Measurements from ENCODE around the gene NTN1.
A peak's percentile ranks its signal among the peaks of the same experiment; 100 is the strongest.
"Not testable (repeated sequence)": the region's sequence is repeated elsewhere in the genome, so short reads cannot be mapped to it uniquely, and the experiment has no call there.

Gene NTN1

DNA sequence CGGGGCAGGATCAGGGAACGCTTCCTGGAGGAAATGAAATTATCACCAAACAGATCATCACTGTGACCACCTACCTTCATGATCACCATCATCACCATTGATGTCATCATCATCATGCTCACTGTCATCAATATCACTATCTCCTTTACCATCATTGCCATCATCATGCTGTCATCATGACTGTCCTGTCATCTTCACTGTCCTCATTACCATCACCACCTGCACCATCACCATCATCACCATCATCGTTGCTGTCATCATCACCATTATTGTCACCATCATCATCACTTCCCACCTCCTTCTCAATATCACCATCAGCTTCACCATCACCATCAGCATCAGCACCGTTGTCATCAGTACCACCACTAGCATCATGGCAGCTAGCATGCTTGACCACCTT lies 65.3 kb downstream of the NTN1 start:
- no peak for DNase-seq (ENCODE audit: low read depth in 2 of 2)

DNA sequence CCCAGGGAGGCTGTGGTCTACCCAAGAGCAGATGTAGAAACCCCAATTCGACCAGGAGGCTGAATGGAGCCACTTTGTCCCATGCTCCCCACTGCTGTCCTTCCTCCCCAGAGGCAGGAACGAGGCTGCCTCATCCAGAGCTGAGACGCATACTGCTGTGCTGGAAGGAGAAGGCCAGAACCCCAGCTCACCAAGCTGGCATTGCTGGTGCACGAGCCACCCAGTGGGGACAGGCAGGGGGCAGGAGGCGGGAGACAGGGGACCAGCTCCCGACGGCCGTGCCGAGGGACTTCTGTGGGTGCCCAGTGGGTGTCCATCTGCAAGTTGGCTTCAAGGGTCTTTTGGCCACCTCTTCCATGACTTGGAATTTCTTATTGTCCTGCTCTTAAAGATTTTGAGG lies 66.6 kb downstream of the NTN1 start:
- DNase-seq (ENCODE audit: low read depth in 2 of 2), result no peak

DNA sequence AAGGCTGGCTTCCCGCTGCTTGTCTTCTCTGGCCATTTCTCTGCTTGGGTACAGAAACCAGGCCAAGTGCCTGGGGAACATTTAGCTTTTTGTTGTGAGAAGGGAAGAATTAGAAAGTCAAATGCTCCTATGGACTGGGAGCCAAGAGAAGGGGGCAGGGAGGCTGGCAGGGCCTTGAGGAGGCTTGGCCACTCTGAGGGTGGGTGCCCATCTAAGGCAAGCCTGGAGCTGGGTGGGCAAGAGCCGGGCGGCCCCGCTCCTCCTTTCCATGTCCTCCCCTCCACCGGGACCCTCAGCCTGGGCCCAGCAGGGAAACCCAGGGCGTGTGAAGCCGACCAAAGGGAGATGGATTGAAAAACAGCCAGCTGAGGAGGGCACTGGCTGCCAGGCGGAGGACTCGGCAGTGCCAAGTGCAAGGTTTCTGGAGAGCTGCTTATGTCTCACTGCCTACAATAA lies 69.4 kb downstream of the NTN1 start:
- no peak for DNase-seq (ENCODE audit: low read depth in 2 of 2)

DNA sequence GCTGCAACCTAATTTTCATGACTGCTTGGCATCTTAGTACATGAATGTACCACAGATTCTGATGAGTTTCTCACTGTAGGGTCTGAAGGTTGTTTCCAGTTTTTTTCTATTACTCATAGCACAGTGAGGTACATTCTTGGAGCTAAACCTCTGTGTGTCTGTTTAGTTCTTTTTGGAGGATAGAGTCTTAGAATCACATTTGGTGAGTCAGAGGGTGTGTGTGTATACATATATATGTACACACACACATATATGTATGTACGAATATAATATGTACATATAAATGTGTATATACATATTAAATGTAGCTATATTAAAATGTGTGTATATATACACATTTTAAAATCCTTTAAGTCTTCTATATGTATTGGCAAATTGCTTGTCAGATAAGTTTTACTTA lies 72.9 kb downstream of the NTN1 start:
- no peak for DNase-seq (ENCODE audit: low read depth in 2 of 2)

DNA sequence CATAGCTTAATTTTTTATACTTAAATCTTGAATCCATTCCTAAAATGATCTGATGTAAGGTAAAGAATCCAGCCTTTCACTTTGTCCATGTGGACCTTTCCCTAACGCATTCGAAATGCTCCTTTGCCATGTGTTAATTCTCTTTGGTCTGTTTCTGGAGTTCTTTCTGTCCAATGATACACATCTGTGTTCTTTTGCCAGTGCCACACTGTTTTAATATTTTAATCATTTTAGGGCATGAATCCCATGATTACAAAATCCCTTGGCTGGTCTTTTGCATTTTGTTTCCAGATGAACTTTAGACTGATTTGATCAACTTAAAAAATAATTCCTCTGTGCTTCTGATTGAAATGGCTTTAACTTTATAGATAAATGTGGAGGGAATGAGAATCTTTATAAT lies 74.1 kb downstream of the NTN1 start:
- no peak for DNase-seq (ENCODE audit: low read depth in 2 of 2)

DNA sequence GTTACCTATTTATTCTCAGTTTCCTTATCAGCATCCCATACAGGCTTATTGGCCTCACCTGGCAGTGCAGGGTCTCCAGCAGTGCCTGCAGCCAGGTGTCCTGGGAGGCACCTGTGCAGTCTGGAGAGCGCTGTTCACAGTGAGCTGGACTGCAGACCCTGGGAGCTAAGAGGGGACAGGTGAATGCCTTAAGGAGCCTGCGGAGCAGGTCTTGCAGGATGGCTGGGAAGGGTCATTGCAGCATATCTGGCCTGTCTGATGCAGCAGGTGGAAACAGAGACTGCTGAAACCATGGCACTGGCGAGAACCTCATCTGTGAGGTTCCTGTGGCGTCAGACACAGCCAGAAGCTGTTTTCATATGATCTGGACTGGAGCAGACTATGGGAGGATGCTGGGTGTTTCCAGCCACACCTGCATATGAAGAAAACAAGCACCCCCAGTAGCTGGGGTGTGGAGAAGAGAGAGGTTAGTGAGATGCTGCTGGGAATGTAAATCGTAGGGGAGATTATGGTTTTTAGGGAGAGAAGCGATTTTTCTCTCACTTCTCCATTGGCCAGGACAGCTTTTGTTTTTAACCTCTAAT lies 77.0 kb downstream of the NTN1 start:
- no peak for DNase-seq (ENCODE audit: low read depth in 2 of 2)

DNA sequence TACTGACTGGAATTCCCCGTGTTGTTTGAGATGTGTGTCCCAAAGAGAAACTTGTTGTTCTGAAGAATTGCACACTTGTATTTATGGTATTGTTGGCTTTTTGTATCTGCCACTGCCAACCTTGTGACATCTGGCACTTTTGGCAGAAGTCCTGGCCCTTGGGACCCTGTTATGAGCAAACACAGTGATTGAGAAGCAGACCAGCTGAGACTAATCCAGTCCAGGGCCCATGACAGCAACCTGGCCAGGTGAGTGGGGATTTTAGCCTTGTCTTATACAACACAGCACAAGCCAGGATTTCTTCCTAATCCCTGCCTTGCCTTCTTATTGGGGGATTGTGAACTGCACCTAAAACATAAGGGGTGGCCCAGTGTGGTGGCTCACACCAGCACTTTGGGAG lies 80.0 kb downstream of the NTN1 start:
- no peak for DNase-seq (ENCODE audit: low read depth in 2 of 2)

DNA sequence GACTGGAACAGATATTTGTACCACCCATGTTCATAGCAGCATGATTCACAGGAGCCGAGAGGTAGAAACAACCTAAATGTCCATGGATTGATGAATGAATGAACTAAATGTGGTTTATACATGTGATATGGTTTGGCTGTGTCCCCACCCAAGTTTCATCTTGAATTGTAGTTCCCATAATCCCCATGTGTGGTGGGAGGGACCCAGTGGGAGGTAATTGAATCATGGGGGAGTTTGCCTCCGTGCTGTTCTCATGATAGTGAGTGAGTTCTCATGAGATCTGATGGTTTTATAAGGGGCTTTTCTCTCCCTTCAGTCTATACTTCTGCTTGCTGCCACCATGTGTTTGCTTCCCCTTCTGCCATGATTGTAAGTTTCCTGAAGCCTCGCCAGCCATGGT lies 81.9 kb downstream of the NTN1 start:
- DNase-seq (ENCODE audit: low read depth in 2 of 2), result not testable (repeated sequence)

DNA sequence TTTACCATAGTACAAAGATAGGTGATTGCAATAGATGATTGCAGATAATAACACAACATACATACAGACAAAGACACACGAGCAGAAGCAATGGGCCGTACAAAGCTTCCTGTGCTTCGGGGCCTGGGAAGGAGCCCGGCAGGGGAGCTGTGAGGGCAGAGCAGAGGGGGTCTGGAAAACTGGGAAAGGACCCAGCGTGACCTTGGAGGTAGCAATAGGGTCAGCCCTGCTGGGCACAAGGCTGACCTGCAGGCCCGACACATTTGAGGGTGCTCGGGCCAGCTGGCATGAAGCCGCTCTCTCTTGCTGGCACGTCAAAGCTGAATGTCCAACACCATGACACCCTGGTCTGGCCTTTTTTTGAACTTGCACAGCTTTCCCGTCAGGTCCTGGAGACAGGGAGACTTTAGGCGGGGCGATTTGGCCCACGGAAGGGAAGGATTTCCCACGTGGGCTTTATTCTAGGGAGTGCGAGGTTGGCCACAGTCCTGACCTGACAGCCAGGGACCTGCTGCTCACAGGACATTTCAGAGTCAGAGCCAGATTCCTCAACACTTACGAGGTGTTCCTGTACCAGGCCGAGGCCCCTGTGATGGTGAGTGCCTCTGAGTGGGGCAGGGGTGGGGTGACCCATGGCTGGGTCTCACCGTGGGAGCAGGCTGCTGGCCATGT lies 83.2 kb downstream of the NTN1 start:
- no peak for DNase-seq (ENCODE audit: low read depth in 2 of 2)

DNA sequence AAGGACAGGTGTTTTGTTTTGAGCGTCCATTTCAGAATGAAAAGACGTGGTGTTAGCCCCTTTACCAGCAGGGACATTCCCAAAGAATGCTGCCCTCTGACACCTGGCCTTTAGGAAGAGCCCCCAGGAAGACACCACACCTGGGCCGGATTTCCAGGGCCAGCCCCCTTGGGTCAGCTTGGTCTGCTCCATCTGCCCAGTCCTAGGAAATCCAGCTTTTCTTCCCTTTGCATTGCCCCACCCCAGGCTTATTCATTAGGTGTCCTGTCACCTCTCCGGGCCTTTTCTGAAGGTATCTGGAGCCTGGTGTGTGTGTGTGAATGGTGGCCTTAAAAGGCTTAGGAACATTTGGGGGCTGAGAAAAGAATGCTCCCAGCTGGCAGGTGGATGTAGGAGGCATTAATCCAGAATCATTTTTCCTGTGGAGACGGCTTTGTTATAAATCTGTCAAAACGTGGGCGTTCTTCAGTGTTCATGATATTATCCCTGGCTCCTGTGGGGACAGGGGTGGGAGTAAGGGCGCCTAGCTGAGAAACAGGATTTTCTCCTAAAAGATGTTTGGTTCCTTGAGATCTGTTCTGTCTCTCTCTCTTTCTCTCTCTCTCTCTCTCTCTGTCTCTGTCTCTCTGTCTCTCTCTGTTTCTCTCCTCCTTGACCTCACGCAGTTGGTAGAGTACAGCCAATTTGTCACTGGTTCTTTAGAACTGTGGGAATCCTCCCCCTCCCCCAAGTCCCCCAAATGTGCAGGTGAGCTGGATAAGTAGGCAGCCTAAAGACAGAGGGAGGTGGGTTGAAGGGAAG lies 84.0 kb downstream of the NTN1 start:
- no peak for DNase-seq (ENCODE audit: low read depth in 2 of 2)

DNA sequence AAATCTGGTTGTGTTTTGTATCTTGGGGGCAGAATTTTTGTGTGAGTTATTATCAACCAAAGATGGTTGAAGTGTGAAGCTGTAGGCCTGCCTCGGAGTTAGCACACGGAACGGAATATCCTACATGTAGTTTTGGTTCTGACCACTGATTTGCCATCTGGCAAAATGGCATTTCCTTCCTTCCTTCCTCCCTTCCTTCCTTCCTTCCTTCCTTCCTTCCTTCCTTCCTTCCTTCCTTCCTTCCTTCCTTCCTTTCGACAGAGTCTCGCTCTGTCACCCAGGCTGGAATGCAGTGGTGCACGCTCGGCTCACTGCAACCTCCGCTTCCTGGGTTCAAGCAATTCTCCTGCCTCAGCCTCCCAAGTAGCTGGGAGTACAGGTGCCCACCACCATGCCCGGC lies 85.0 kb downstream of the NTN1 start:
- DNase-seq (ENCODE audit: low read depth in 2 of 2), result not testable (repeated sequence)

DNA sequence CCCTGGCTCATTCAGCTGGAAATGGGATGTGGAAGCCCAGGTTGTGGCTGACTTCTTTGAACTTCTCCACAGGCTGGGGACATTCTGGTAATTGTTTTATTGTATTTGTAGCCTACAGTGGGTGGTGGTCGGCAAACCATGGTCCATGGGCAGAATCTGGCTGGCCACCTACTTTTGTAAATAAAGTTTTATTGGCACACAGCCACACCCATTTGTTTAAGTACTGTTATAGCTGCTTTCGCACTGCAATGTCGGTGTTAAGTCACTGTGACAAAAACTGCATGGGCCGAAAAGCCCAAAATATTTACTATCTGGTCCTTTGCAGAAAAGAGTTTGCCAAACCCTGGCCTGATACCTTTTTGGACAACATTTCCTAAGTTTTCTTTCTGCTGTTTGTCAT lies 86.2 kb downstream of the NTN1 start:
- DNase-seq (ENCODE audit: low read depth in 2 of 2), result no peak

DNA sequence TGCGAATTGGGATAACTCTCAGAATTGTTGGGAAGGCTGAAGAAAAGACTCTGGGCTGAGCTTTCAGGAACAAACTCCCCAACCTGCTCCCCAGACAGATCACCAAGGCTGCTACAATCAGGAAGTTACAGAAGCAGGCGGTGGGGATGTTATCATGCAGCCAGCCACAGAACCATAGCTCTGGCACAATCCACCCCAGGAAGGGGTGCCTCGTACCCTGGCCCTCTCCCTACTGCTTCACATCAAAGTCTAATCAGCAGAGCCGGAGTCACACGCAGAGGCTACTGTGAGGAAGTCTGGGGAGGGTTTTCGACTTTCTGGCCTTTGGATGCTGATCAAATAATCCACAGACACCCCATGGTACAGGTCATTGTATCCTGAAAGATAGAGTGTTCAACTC lies 86.8 kb downstream of the NTN1 start:
- no peak for DNase-seq (ENCODE audit: low read depth in 2 of 2)

DNA sequence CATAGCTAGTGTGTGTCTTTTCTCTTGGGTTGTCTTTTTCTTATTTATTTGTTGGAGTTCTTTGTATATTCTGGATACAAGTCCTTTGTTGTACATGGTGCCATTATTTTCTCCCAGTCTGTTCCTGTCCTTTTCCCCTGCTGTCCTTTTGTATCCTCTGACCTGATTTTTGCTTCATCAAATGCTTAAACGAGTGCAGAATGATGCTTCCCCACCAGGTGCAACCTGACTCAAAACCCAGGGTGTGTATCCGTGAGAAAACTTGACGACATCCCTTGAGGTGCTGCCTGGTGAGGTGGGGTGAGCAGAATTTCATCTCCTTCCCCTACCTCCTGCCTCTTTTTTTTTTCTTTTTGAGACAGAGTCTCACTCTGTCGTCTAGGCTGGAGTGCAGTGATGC lies 88.6 kb downstream of the NTN1 start:
- no peak for DNase-seq (ENCODE audit: low read depth in 2 of 2)

DNA sequence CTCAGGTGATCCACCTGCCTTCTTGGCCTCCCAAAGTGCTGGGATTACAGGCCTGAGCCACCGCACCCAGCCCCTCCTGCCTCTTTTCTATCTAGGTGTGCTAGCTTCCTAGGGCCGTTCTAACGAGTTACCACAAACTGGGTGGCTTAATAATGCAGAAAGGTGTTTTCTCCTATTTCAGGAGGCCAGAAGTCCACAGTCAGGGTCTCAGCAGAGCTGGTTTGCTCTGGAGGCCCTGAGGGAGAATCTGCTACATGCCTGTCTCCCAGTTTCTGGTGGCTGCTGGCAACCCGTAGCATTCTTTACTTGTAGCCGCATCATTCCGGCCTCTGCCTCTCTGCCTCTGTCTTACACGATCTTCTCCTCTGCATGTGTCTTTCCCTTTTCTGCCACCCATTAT lies 89.2 kb downstream of the NTN1 start:
- DNase-seq (ENCODE audit: low read depth in 2 of 2), result no peak

DNA sequence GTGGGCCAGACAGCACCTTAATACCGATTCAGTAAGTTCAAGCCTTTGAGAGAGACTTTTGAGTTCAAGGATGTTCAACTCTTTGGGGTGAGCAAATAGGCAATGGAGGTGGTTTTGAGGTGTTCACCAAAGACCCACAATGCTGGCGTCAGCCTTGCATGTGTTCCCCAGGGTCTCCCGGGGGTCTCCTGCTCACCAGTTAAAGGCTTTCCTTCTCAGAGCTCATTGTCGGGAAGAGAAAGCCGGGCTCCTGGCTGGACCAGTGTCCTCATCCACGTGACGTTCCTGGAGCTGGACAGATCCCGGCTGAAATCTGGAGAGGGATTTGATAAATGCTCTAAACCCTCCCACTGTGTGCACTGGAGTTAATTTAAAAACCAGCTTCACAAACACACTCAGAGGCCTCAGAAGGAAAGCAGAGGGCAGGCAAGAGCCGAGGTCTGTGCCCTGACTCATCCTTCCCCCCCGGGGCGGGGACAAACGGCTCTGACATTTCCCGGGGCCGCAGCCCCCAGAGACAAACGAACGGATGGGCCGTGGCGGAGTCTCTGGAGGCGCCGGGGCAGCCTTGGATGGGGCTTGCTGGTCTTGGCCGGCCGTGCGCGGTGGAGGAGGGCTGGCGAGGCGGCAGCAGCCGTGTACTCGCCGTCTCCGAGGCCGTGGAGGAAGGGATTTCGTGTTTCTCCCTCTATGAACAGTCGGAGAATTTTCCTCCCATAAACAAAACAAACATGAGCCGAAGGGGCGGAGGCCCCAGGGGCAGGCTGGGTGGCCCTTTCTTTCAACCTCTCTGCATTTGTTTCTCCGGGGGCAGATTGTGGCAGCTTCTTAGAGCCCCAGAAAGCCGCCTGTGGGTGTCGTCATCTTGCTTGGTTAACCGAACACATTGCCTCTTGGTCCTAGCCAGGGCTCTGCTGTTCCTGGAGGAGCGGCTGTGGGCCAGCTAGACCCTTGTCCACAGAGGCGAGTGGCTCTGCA lies 94.2 kb downstream of the NTN1 start:
- peak; percentile 45 to 60 for DNase-seq (ENCODE audit: low read depth in 2 of 2)

DNA sequence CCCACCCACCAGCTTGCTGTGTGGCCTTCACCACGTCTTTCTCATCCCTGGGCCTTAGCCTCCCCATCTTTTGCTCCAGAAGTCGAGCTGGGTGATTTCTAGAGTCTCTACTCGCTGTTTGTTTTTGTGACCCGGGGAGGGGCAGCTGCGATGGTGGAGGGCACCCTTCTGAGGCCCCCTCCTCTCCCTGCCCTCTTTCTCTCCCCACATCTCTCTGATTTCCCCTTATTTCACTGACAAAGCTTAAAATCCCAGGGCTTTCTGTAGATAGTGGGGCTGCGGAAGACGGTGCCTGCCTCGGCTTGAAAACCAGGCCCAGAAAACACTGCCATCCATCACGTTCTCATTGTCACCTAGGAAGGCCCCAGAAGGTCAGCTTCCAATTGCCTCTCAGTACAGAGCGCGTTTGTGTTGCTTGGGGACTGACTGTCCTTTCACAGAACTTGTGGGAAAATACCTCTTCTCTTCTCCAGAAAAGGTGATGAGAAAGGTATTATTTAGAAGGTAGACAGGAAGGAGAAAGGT lies 95.1 kb downstream of the NTN1 start:
- no peak for DNase-seq (ENCODE audit: low read depth in 2 of 2)

DNA sequence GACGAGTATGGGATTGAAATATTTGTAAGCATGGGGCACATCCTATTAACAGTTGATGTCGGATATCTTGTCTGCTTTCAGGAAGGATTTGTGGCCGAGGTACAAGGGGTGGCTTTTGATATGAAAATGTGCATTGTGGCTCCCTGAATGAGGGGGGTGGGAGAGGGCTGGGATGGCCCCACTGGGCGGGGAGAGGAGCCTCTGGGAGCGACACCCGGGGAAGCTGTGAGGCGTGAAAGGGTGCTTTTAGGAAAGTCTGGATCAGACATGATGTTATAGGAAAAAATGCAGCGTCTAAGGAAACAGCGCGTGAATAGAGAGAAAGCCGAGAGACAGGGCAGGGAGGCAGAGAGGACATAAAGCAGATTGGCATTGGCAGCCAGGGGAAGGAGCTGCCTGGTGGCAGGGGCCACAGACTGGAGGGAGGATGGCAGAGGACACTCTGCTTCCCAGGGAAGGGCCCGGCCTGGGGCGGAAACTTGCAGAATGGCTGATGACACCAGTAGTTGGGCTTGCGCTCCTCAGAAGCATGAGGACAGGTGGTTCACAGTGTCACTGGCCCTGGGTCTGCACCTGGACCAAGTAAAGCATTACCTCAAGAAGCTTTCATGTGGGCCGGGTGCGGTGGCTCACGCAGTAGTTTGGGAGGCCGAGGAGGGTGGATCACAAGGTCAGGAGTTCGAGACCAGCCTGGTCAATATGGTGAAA lies 95.7 kb downstream of the NTN1 start:
- DNase-seq (ENCODE audit: low read depth in 2 of 2), result no peak

DNA sequence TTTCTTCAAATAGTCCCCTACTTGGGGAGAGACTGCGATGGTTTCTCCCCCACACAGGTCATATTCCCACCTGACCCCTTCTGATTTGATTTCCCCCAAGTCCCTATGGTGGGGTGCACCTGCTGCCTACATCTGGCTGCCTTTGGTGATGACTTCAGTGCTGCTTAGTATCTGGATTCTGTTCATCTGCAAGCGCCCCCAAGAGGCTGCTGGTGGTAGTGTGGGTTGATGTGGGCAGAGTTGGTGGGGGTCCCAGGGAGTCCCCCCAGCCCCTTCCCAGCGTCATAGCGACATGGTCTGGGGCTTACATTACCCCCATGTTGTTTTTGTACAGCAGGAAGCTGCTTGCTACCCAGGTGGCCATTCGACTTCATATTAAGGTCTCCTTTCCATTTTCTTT lies 99.2 kb downstream of the NTN1 start:
- DNase-seq (ENCODE audit: low read depth in 2 of 2), result no peak

DNA sequence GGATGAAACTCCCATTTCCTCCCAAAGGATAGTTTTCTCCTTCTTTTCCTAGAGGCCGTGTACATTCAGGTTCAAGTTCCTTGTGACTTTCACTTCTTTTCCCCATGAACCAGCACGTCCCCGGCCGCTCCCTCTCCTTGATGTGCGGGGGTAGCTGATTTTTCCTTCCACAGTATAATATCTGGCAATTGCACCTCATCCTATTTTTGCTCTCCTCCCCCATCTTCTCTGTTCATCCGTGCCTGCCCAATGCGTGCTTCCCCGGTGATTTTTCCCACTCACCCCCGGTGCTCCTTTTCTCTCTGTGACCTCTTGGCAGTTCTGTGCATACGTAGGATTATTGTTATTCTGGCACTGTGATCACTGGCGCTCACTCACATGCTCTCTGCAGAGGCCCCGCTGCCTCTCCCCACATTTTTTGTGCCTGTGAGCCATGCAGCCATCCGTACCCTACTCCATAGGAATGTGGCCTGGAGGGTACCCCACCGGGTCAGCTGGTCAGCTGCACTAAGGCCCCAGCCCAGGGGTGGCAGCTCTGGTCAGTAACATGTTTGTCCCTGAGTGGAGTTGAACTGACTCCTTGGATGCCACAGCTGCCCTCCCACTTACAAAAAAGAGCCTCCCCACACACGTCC lies 100.0 kb downstream of the NTN1 start:
- DNase-seq (ENCODE audit: low read depth in 2 of 2), result no peak
